ENCODE results near the gene PIEZO2. TPM values are rescaled to one million over a fixed set of nuclear protein-coding genes. Genes with fewer than 3 reads are reported as not detected.

PIEZO2 gene
- total and polyA plus RNA-seq, 2 of the 8 experiments (the other 6 are each of a cell fraction or from before 2014, with no cell fraction given) = 4.7 to 16.5 TPM

DNA sequence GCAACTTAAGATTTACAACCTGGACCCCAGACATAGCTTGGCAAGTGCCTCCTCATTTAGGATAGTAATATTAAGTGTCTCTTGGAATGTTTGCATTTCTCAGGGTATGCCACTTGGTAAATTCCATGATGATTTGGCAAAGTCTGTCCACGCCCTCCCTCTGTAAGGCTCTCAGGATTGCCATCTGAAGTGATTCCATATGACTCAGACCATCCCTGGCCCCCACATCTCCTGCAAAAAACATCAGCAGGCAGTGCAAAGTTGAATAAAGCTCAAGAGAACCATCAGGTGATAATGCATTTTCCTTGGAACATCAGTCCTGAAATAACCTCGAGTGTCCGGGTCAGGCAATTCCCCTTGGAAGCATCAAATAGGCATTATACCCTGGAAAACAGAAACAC lies 27.1 kb upstream of the PIEZO2 start (continued):
- TF ChIP-seq TEAD4 (IDR thresholded peaks at IDR 0.05; ENCODE audit: low read depth, low read length) = no peak
- TF ChIP-seq, protein P1, sequence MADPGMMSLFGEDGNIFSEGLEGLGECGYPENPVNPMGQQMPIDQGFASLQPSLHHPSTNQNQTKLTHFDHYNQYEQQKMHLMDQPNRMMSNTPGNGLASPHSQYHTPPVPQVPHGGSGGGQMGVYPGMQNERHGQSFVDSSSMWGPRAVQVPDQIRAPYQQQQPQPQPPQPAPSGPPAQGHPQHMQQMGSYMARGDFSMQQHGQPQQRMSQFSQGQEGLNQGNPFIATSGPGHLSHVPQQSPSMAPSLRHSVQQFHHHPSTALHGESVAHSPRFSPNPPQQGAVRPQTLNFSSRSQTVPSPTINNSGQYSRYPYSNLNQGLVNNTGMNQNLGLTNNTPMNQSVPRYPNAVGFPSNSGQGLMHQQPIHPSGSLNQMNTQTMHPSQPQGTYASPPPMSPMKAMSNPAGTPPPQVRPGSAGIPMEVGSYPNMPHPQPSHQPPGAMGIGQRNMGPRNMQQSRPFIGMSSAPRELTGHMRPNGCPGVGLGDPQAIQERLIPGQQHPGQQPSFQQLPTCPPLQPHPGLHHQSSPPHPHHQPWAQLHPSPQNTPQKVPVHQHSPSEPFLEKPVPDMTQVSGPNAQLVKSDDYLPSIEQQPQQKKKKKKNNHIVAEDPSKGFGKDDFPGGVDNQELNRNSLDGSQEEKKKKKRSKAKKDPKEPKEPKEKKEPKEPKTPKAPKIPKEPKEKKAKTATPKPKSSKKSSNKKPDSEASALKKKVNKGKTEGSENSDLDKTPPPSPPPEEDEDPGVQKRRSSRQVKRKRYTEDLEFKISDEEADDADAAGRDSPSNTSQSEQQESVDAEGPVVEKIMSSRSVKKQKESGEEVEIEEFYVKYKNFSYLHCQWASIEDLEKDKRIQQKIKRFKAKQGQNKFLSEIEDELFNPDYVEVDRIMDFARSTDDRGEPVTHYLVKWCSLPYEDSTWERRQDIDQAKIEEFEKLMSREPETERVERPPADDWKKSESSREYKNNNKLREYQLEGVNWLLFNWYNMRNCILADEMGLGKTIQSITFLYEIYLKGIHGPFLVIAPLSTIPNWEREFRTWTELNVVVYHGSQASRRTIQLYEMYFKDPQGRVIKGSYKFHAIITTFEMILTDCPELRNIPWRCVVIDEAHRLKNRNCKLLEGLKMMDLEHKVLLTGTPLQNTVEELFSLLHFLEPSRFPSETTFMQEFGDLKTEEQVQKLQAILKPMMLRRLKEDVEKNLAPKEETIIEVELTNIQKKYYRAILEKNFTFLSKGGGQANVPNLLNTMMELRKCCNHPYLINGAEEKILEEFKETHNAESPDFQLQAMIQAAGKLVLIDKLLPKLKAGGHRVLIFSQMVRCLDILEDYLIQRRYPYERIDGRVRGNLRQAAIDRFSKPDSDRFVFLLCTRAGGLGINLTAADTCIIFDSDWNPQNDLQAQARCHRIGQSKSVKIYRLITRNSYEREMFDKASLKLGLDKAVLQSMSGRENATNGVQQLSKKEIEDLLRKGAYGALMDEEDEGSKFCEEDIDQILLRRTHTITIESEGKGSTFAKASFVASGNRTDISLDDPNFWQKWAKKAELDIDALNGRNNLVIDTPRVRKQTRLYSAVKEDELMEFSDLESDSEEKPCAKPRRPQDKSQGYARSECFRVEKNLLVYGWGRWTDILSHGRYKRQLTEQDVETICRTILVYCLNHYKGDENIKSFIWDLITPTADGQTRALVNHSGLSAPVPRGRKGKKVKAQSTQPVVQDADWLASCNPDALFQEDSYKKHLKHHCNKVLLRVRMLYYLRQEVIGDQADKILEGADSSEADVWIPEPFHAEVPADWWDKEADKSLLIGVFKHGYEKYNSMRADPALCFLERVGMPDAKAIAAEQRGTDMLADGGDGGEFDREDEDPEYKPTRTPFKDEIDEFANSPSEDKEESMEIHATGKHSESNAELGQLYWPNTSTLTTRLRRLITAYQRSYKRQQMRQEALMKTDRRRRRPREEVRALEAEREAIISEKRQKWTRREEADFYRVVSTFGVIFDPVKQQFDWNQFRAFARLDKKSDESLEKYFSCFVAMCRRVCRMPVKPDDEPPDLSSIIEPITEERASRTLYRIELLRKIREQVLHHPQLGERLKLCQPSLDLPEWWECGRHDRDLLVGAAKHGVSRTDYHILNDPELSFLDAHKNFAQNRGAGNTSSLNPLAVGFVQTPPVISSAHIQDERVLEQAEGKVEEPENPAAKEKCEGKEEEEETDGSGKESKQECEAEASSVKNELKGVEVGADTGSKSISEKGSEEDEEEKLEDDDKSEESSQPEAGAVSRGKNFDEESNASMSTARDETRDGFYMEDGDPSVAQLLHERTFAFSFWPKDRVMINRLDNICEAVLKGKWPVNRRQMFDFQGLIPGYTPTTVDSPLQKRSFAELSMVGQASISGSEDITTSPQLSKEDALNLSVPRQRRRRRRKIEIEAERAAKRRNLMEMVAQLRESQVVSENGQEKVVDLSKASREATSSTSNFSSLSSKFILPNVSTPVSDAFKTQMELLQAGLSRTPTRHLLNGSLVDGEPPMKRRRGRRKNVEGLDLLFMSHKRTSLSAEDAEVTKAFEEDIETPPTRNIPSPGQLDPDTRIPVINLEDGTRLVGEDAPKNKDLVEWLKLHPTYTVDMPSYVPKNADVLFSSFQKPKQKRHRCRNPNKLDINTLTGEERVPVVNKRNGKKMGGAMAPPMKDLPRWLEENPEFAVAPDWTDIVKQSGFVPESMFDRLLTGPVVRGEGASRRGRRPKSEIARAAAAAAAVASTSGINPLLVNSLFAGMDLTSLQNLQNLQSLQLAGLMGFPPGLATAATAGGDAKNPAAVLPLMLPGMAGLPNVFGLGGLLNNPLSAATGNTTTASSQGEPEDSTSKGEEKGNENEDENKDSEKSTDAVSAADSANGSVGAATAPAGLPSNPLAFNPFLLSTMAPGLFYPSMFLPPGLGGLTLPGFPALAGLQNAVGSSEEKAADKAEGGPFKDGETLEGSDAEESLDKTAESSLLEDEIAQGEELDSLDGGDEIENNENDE (IDR thresholded peaks at IDR 0.05; ENCODE audit: insufficient replicate concordance, low read length) = no peak
- TF ChIP-seq CHD1 (IDR thresholded peaks at IDR 0.05; ENCODE audit: low read depth, low read length) = no peak
